HepG2 (cell line): ENCODE measurements around the gene GUCA1A. TPM values are rescaled to one million over a fixed set of nuclear protein-coding genes. Genes with fewer than 3 reads are reported as not detected.

Experiments
- ATAC-seq: fragments of 200-7000 bp; cut with Tn5 transposase; 3 replicates; pipeline ENCODE4 v1.9.1; 2020; ENCODE audit warnings: mild to moderate bottlenecking, moderate library complexity
- BruUV-seq: library from RNA; stranded (reverse); fragments of 400-500 nt; replicated peaks from 2 replicates; lab custom pipeline; 2021; lab: Mats Ljungman, UMichigan
- CTCF ChIA-PET: fragments of 300-600 bp; formaldehyde crosslinking; extraction: SDS; loops from one replicate; lab custom pipeline; 2021; ENCODE audit warnings: low total read pairs, inconsistent platforms, low intra/inter-chr PET ratio; lab: Yijun Ruan, JAX
- POLR2A ChIA-PET: fragments of 350-600 bp; sonication (Branson Sonifier 250); formaldehyde crosslinking; loops from one replicate; lab custom pipeline; 2020; ENCODE audit warnings: antibody characterized with exemption, inconsistent platforms; lab: Yijun Ruan, JAX
- DNase-seq: peaks from one replicate; pipeline ENCODE4 v3.0.0-alpha.2; 2015; ENCODE audit warnings: low spot score
- FAIRE-seq: peaks from 3 replicates; lab custom pipeline; 2011; peaks lifted over from hg19 to GRCh38; lab: Jason Lieb, UNC
- H2AFZ ChIP-seq: one replicate; pipeline ENCODE4 v1.6.1; 2011; ENCODE audit warnings: low read length, inconsistent platforms
- H3K27ac ChIP-seq: fragments of 300-600 bp; 3 replicates; pipeline ENCODE4 v1.8.0; 2011; ENCODE audit warnings: mixed run types, mild to moderate bottlenecking, mixed read lengths, low read length, inconsistent platforms; ENCODE audit not compliant: insufficient read depth; ENCODE audit errors: extremely low read length
- H3K27me3 ChIP-seq, 2 experiments: fragments of 200-600 bp in 1 of 2; 2 replicates in 1 of 2; 3 replicates in 1 of 2; pipeline versions ENCODE4 v1.6.0 to v1.8.0; 2011; ENCODE audit warnings: low read length in 2 of 2, mild to moderate bottlenecking in 2 of 2, moderate library complexity in 2 of 2, inconsistent platforms in 1 of 2; ENCODE audit not compliant: insufficient read depth in 2 of 2, control insufficient read depth in 1 of 2
- H3K36me3 ChIP-seq, 2 experiments: fragments of 200-600 bp in 1 of 2; replicated peaks in 1 of 2; 2 replicates in 1 of 2; 3 replicates in 1 of 2; pipeline versions ENCODE4 v1.5.1 to v1.8.0; 2011; ENCODE audit warnings: low read length in 2 of 2, inconsistent platforms in 1 of 2; ENCODE audit not compliant: insufficient read depth in 2 of 2, control insufficient read depth in 1 of 2
- H3K4me1 ChIP-seq: 2 replicates; pipeline ENCODE4 v1.5.1; 2012; ENCODE audit warnings: low read length, inconsistent platforms; ENCODE audit not compliant: insufficient read depth
- H3K4me2 ChIP-seq: 2 replicates; pipeline ENCODE4 v1.6.0; 2011; ENCODE audit warnings: low read depth, low read length, inconsistent platforms
- H3K4me3 ChIP-seq, 3 experiments: fragments of 200-600 bp in 1 of 3; sonication (generic), shearing (Covaris generic) in 1 of 3; replicated peaks in 1 of 3; 2 replicates each; pipeline ENCODE4 v1.5.1; 2011 to 2016; ENCODE audit warnings: low read length in 3 of 3, inconsistent platforms in 2 of 3, low read depth in 2 of 3, mild to moderate bottlenecking in 2 of 3, control low read depth in 1 of 3, mixed read lengths in 1 of 3; ENCODE audit not compliant: insufficient read depth in 1 of 3
- H3K79me2 ChIP-seq: one replicate; pipeline ENCODE4 v1.6.1; 2011; ENCODE audit warnings: low read length, inconsistent platforms; ENCODE audit not compliant: insufficient read depth
- H3K9ac ChIP-seq: 2 replicates; pipeline ENCODE4 v1.6.0; 2011; ENCODE audit warnings: mild to moderate bottlenecking, low read depth, low read length, inconsistent platforms; ENCODE audit not compliant: insufficient read depth
- H3K9me3 ChIP-seq: 2 replicates; pipeline ENCODE4 v1.5.1; 2012; ENCODE audit warnings: mild to moderate bottlenecking, low read length
- H4K20me1 ChIP-seq: 2 replicates; pipeline ENCODE4 v1.6.0; 2011; ENCODE audit warnings: inconsistent platforms, mild to moderate bottlenecking, low read length, moderate library complexity; ENCODE audit not compliant: insufficient read depth
- KDM3A ChIP-seq: IDR thresholded peaks from 2 replicates; pipeline ENCODE4 v1.6.1; 2018; ENCODE audit warnings: low read depth, missing compliant biosample characterization
- NR2F1 ChIP-seq, 2 experiments: fragments of 450-650 bp in 1 of 2; formaldehyde crosslinking in 1 of 2; IDR thresholded peaks; 2 replicates each; pipeline versions ENCODE4 v1.5.0 to v1.6.1; 2016 to 2020; ENCODE audit warnings: mild to moderate bottlenecking in 1 of 2, missing compliant biosample characterization in 1 of 2, missing genetic modification reagents in 1 of 2, moderate library complexity in 1 of 2
- PITX1 ChIP-seq: sonication (generic); formaldehyde crosslinking; IDR thresholded peaks from 2 replicates; pipeline ENCODE4 v1.5.1; 2020; ENCODE audit warnings: mild to moderate bottlenecking, missing genetic modification reagents
- PPARG ChIP-seq: conservative IDR thresholded peaks from 2 replicates; pipeline ENCODE4 v1.6.1; 2016; ENCODE audit warnings: missing biosample characterization, missing genetic modification reagents
- TCF12 ChIP-seq, 2 experiments: fragments of 450-650 bp in 1 of 2; sonication (generic) in 1 of 2; formaldehyde crosslinking in 1 of 2; IDR thresholded peaks; 2 replicates each; pipeline versions ENCODE4 v1.6.1 to v1.8.0; 2017 to 2022; ENCODE audit warnings: antibody characterized with exemption in 1 of 2, mild to moderate bottlenecking in 1 of 2, missing genetic modification reagents in 1 of 2, moderate library complexity in 1 of 2
- WGBS: methylation state at CpG from one replicate; pipeline ENCODE4 v1.1.6; 2017; ENCODE audit warnings: low lambda C conversion rate; 5-methylcytosine and 5-hydroxymethylcytosine counted together
- in situ Hi-C: cut with HindIII; loops from 2 replicates; pipeline ENCODE4 v1.10.0; 2017; ENCODE audit warnings: low pct_unique_long_range_greater_than_20kb; ENCODE audit not compliant: extremely low pct_ligation_motif_present
- intact Hi-C: fragments of 100-400 bp; cut with micrococcal nuclease; formaldehyde crosslinking; loops from one replicate; pipeline ENCODE4 v1.10.0; 2022; ENCODE audit not compliant: unreplicated experiment
- polyA plus RNA-seq, 8 experiments: library from polyadenylated mRNA; depleted of rRNA in 3 of 8; stranded (reverse) in 7 of 8; unstranded in 1 of 8; fragments of >200 nt; fragmentation: Illumina TruSeq in 4 of 8; extraction: Trizol in 4 of 8; gene quantifications; 2 replicates each; pipeline versions ENCODE4 v1.2.1 to v1.2.3, GENCODE V29; 2011 to 2016; ENCODE audit warnings: low read depth in 4 of 8, missing spikeins in 1 of 8, mixed read lengths in 1 of 8; ENCODE audit not compliant: insufficient read depth in 1 of 8
- total RNA-seq, 5 experiments: library from RNA; depleted of rRNA; stranded (reverse); fragments of >200 nt; fragmentation: Illumina TruSeq; extraction: Trizol; gene quantifications; 2 replicates each; pipeline ENCODE4 v1.2.3, GENCODE V29; 2016; ENCODE audit warnings: low read depth in 1 of 5
- TF ChIP-seq, protein P1 (sequence below): sonication (generic); formaldehyde crosslinking; IDR thresholded peaks from 2 replicates; pipeline ENCODE4 v1.4.0; 2020; ENCODE audit warnings: low read depth, missing genetic modification reagents
- TF ChIP-seq, protein P2 (sequence below): sonication (generic); formaldehyde crosslinking; IDR thresholded peaks from 2 replicates; pipeline ENCODE4 v1.5.1; 2020; ENCODE audit warnings: mild to moderate bottlenecking, missing genetic modification reagents, moderate library complexity

Gene GUCA1A
- total and polyA plus RNA-seq, 2 of the 13 experiments (the other 11 are each of a cell fraction or from before 2014, with no cell fraction given): not detected

DNA sequence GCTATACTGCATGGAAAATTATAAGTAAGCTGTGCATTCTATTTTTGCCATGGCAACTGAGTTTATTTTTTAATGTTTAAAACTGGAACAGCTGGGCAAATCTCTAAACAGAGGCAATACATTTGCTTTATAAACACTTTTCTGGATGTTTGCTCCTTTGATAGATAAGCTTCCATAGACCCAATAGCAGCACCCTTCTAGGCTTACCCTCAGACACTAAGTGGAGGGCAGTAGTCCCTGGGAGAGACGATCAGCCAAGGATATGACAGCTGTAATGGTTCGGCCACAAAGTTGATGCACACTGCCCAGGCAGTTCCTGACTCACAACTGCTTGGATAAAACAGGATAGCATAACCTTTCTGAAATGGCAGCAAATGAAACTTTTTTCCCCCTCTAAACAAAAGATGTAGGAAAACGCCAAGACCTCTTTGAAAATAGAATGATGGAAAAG lies 53.0 kb downstream of the GUCA1A start:
- 1% methylated on average over 3 of the region's 3 CpGs for WGBS
- H4K20me1 ChIP-seq: no peaks in the 10 kb centered on the region
- DNase-seq (no peak), ATAC-seq (peak; percentile 60), FAIRE-seq (no peak)
- H3K79me2 ChIP-seq: no peaks in the 10 kb centered on the region
- ChIA-PET CTCF (interaction anchor here (1.4 kb wide), 1 partner anchor 11 kb away, joined by 4 read pairs; no protein-coding TSS in a partner anchor), POLR2A (interaction anchor here (1.0 to 2.5 kb wide), 4 partner anchors 9 to 35 kb away, joined by 3 to 9 read pairs (median 4); no protein-coding TSS in a partner anchor)
- intact Hi-C loops: no loop called here
- H3K4me3 ChIP-seq: peak overlapping the region; percentile 3 to 60 (median 25); a peak in 4 of 6 replicates
- no peaks in the 10 kb centered on the region for H3K27me3 ChIP-seq
- peaks cover 60% of the 10 kb centered on the region for H3K4me1 ChIP-seq
- H3K36me3 ChIP-seq: no peaks in the 10 kb centered on the region
- peak overlapping the region; percentile 11; the same call in 1 of the 2 replicates for H3K9ac ChIP-seq
- no peaks in the 10 kb centered on the region for H3K9me3 ChIP-seq
- 0 out of 2 replicates have a peak, but pooled peaks have one; percentile 12 for TF ChIP-seq KDM3A
- no peak for TF ChIP-seq TCF12 (IDR thresholded peaks at IDR 0.05)
- no peak for TF ChIP-seq TCF12 (CRISPR knock-in tag; IDR thresholded peaks at IDR 0.05)
- H2AFZ ChIP-seq: no peak overlapping the region
- no peak overlapping the region for H3K27ac ChIP-seq
- no TSS peak for BruUV-seq
- in situ Hi-C loops: loop anchor here (5.0 kb wide), 1 partner anchor 59 kb away; no protein-coding TSS in a partner anchor
- H3K4me2 ChIP-seq: peak overlapping the region; percentile 89

DNA sequence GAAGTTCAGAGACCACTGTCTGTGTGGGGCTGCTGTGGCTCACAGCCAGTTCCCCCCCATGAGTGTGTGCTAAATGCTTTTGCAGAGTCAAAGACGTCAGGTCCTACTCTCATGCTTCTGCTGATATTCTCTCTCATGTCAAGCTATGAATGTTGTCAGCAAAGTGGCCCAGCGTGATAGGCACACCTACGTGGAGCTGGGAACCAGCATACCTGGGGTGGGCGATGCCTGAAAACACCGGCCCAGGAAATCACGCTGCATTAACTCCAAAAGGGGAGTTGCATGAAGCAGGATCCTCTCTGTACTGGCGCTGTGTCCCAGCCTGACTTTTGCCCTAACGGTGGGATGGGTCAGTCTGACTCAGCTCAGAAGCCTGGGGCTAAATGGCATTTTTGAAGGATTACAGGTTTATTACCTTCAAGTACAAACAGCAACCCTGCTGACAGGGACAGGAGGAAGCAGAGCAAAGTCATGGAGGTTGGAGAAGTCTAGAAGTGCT lies 53.5 kb downstream of the GUCA1A start:
- Histone ChIP-seq H3K27ac (peak overlapping the region; percentile 5), H3K27me3 (no peaks in the 10 kb centered on the region), H3K36me3 (no peaks in the 10 kb centered on the region), H3K9me3 (no peaks in the 10 kb centered on the region), H3K4me1 (peaks cover 55% of the 10 kb centered on the region), H2AFZ (peak overlapping the region; percentile 73), H3K4me3 (peak overlapping the region; percentile 25 to 60 (median 35)), H4K20me1 (no peaks in the 10 kb centered on the region), H3K4me2 (peak overlapping the region; percentile 89), H3K9ac (peak overlapping the region; percentile 11; the same call in 1 of the 2 replicates), H3K79me2 (no peaks in the 10 kb centered on the region)
- no TSS peak for BruUV-seq
- ATAC-seq (peak; percentile 90), FAIRE-seq (peak; percentile 15), DNase-seq (peak; percentile 79)
- in situ Hi-C loops: loop anchor here (5.0 kb wide), 1 partner anchor 59 kb away; no protein-coding TSS in a partner anchor
- WGBS: 1% methylated on average over 8 of the region's 8 CpGs
- intact Hi-C loops: no loop called here
- ChIA-PET POLR2A (interaction anchor here (1.0 to 2.5 kb wide), 4 partner anchors 10 to 34 kb away, joined by 3 to 9 read pairs (median 4); no protein-coding TSS in a partner anchor), CTCF (interaction anchor here (1.4 kb wide), 1 partner anchor 12 kb away, joined by 4 read pairs; no protein-coding TSS in a partner anchor)
- TF ChIP-seq PITX1 (CRISPR knock-in tag) (peak; percentile 57), KDM3A (0 out of 2 replicates have a peak, but pooled peaks have one; percentile 7), NR2F1 (CRISPR knock-in tag; IDR thresholded peaks at IDR 0.05) (0 out of 4 replicates have a peak, but pooled peaks of 1 of the 2 experiments have one; percentile 41), PPARG (CRISPR knock-in tag) (peak; percentile 69)
- TF ChIP-seq, protein P1, sequence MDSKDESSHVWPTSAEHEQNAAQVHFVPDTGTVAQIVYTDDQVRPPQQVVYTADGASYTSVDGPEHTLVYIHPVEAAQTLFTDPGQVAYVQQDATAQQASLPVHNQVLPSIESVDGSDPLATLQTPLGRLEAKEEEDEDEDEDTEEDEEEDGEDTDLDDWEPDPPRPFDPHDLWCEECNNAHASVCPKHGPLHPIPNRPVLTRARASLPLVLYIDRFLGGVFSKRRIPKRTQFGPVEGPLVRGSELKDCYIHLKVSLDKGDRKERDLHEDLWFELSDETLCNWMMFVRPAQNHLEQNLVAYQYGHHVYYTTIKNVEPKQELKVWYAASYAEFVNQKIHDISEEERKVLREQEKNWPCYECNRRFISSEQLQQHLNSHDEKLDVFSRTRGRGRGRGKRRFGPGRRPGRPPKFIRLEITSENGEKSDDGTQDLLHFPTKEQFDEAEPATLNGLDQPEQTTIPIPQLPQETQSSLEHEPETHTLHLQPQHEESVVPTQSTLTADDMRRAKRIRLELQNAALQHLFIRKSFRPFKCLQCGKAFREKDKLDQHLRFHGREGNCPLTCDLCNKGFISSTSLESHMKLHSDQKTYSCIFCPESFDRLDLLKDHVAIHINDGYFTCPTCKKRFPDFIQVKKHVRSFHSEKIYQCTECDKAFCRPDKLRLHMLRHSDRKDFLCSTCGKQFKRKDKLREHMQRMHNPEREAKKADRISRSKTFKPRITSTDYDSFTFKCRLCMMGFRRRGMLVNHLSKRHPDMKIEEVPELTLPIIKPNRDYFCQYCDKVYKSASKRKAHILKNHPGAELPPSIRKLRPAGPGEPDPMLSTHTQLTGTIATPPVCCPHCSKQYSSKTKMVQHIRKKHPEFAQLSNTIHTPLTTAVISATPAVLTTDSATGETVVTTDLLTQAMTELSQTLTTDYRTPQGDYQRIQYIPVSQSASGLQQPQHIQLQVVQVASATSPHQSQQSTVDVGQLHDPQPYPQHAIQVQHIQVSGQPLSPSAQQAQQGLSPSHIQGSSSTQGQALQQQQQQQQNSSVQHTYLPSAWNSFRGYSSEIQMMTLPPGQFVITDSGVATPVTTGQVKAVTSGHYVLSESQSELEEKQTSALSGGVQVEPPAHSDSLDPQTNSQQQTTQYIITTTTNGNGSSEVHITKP: no peak
- TF ChIP-seq, protein P2, sequence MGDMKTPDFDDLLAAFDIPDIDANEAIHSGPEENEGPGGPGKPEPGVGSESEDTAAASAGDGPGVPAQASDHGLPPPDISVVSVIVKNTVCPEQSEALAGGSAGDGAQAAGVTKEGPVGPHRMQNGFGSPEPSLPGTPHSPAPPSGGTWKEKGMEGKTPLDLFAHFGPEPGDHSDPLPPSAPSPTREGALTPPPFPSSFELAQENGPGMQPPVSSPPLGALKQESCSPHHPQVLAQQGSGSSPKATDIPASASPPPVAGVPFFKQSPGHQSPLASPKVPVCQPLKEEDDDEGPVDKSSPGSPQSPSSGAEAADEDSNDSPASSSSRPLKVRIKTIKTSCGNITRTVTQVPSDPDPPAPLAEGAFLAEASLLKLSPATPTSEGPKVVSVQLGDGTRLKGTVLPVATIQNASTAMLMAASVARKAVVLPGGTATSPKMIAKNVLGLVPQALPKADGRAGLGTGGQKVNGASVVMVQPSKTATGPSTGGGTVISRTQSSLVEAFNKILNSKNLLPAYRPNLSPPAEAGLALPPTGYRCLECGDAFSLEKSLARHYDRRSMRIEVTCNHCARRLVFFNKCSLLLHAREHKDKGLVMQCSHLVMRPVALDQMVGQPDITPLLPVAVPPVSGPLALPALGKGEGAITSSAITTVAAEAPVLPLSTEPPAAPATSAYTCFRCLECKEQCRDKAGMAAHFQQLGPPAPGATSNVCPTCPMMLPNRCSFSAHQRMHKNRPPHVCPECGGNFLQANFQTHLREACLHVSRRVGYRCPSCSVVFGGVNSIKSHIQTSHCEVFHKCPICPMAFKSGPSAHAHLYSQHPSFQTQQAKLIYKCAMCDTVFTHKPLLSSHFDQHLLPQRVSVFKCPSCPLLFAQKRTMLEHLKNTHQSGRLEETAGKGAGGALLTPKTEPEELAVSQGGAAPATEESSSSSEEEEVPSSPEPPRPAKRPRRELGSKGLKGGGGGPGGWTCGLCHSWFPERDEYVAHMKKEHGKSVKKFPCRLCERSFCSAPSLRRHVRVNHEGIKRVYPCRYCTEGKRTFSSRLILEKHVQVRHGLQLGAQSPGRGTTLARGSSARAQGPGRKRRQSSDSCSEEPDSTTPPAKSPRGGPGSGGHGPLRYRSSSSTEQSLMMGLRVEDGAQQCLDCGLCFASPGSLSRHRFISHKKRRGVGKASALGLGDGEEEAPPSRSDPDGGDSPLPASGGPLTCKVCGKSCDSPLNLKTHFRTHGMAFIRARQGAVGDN: 0 out of 2 replicates have a peak, but pooled peaks have one; percentile 19
